ENCODE data around the gene PTHLH.

The PTHLH gene

GRCh38 chr12:27931390-27931789 is 41.1 kb downstream of the PTHLH start:
- DNase-seq, result no peak

- no peak for DNase-seq
Observed at GRCh38 chr12:27927347-27927746, 45.2 kb downstream of the PTHLH start.

- DNase-seq, result no peak
Observed at GRCh38 chr12:27924350-27925135, 48.0 kb downstream of the PTHLH start.

GRCh38 chr12:27922531-27923139 is 49.9 kb downstream of the PTHLH start:
- no peak for DNase-seq

GRCh38 chr12:27919671-27920235 is 52.8 kb downstream of the PTHLH start:
- no peak for DNase-seq

GRCh38 chr12:27915536-27915935 is 57.0 kb downstream of the PTHLH start:
- DNase-seq, result no peak

GRCh38 chr12:27915021-27915420 is 57.5 kb downstream of the PTHLH start:
- DNase-seq, result no peak

- no peak for DNase-seq
Observed at GRCh38 chr12:27913999-27914614, 58.4 kb downstream of the PTHLH start.

GRCh38 chr12:27911397-27911796 is 61.1 kb downstream of the PTHLH start:
- DNase-seq, result no peak
